GM18507 (cell line): Measurements from ENCODE around the gene OSR1.
"Not testable (repeated sequence)": the region's sequence is repeated elsewhere in the genome, so short reads cannot be mapped to it uniquely, and the experiment has no call there.

Source experiments
- DNase-seq: peaks from one replicate; pipeline ENCODE4 v3.0.0; 2011; ENCODE audit warnings: low read depth; ENCODE audit not compliant: insufficient read length; ENCODE audit errors: extremely low spot score
- FAIRE-seq: peaks from 2 replicates; lab custom pipeline; 2011; peaks lifted over from hg19 to GRCh38; lab: Jason Lieb, UNC

The OSR1 gene

GRCh38 chr2:19346983-19347618 is 11.3 kb downstream of the OSR1 start:
- FAIRE-seq (peak; percentile 53), DNase-seq (no peak)

- no peak for FAIRE-seq
These were observed 20.7 kb downstream of the OSR1 start for GRCh38 chr2:19337742-19338141.

GRCh38 chr2:19337202-19337601 is 21.2 kb downstream of the OSR1 start:
- no peak for DNase-seq
- FAIRE-seq: no peak

More at GRCh38 chr2:19337742-19338141, 20.7 kb downstream of the OSR1 start:
- no peak for DNase-seq

GRCh38 chr2:19336781-19337180 is 21.6 kb downstream of the OSR1 start:
- DNase-seq (no peak), FAIRE-seq (no peak)

- no peak for FAIRE-seq
- DNase-seq: no peak
These were observed 25.9 kb downstream of the OSR1 start for GRCh38 chr2:19332503-19332902.

GRCh38 chr2:19331450-19331849 is 27.0 kb downstream of the OSR1 start:
- DNase-seq (no peak), FAIRE-seq (no peak)

- FAIRE-seq: no peak
- no peak for DNase-seq
These were observed 28.0 kb downstream of the OSR1 start for GRCh38 chr2:19330436-19330835.

GRCh38 chr2:19329445-19329844 is 29.0 kb downstream of the OSR1 start:
- FAIRE-seq (no peak), DNase-seq (no peak)

GRCh38 chr2:19327496-19327895 is 30.9 kb downstream of the OSR1 start:
- no peak for FAIRE-seq
- DNase-seq: no peak

GRCh38 chr2:19321946-19322345 is 36.5 kb downstream of the OSR1 start:
- DNase-seq: no peak
- no peak for FAIRE-seq

GRCh38 chr2:19320813-19321212 is 37.6 kb downstream of the OSR1 start:
- DNase-seq: no peak
- no peak for FAIRE-seq

GRCh38 chr2:19319698-19320097 is 38.7 kb downstream of the OSR1 start:
- FAIRE-seq: no peak

GRCh38 chr2:19319064-19319463 is 39.4 kb downstream of the OSR1 start:
- no peak for DNase-seq
- no peak for FAIRE-seq

More at GRCh38 chr2:19319698-19320097, 38.7 kb downstream of the OSR1 start:
- DNase-seq: no peak

- DNase-seq: no peak
- FAIRE-seq: no peak
These were observed 44.9 kb downstream of the OSR1 start for GRCh38 chr2:19313553-19313952.

- FAIRE-seq (no peak), DNase-seq (no peak)
These were observed 45.5 kb downstream of the OSR1 start for GRCh38 chr2:19312949-19313348.

- DNase-seq, FAIRE-seq: not testable (repeated sequence)
These were observed 52.4 kb downstream of the OSR1 start for GRCh38 chr2:19306065-19306464.

- not testable (repeated sequence) for DNase-seq, FAIRE-seq
These were observed 52.9 kb downstream of the OSR1 start for GRCh38 chr2:19305400-19306055.

GRCh38 chr2:19301706-19302105 is 56.7 kb downstream of the OSR1 start:
- DNase-seq (no peak), FAIRE-seq (no peak)
